GM12872 (cell line): ENCODE measurements around the gene RAB25.

Source experiments
- CTCF ChIP-seq: IDR thresholded peaks from 3 replicates; pipeline ENCODE4 v1.5.1; 2011; ENCODE audit warnings: low read depth, mild to moderate bottlenecking, low read length, moderate library complexity; ENCODE audit not compliant: insufficient read depth

RAB25 gene

GRCh38 chr1:156090138-156090839 lies 29.3 kb downstream of the RAB25 start:
- no peak for TF ChIP-seq CTCF

GRCh38 chr1:156090840-156091188 lies 29.9 kb downstream of the RAB25 start:
- TF ChIP-seq CTCF, result peak; percentile 84

DNA sequence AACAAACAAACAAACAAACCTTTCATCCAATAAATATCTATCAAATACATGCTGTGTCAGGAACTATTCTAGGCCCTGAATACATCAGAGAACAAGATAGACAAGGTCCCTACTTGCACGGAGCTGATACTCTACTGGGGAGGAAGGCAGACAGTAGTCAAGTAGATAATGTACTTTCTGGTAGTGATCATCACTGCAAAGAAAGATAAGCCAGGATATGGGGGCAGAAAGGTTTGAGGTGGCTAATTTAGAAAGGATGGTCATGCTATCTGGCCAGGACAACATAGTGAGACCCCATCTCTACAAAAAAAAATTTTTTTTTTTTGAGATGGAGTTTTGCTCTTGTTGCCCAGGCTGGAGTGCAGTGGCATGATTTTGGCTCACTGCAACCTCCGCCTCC lies 30.6 kb downstream of the RAB25 start:
- TF ChIP-seq CTCF, result no peak

GRCh38 chr1:156095906-156096508 lies 35.0 kb downstream of the RAB25 start:
- TF ChIP-seq CTCF, result no peak

DNA sequence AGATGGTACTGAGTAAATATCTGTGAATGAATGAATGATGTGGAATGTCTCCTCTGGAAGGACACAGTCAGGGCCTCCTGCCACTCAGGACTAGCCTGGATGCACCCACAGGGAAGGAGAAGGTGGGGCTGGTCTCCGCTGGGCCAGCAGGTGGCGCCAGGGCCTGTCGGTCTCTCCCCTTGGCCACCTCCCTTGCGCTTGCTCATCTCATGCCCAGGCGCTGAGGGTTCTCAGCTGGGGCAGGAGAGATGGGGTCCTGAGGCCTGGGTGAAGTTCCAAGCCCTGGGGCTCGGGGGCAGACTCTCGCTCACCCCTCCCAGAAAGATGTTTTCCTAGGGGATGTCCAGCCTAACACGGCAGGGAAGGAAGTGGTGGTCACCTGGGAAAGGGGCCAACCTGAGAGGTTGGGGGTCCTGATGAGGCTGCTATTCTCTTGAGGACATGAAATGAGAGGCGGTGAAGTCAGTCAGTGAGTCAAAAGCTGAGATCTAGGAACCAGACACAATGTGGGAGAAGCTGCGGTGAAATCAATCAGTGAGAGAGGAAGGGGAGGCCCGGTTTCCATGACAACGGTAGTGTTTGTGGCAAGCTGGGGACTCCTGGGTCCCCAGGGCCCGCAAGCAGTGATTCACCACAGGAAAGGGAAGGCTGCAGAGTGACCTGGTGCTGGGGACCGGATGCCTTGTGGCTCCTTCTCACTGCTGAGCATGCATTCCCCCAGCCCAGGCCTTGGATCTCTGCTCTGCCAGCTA lies 35.9 kb downstream of the RAB25 start:
- peak; percentile 99 for TF ChIP-seq CTCF

DNA sequence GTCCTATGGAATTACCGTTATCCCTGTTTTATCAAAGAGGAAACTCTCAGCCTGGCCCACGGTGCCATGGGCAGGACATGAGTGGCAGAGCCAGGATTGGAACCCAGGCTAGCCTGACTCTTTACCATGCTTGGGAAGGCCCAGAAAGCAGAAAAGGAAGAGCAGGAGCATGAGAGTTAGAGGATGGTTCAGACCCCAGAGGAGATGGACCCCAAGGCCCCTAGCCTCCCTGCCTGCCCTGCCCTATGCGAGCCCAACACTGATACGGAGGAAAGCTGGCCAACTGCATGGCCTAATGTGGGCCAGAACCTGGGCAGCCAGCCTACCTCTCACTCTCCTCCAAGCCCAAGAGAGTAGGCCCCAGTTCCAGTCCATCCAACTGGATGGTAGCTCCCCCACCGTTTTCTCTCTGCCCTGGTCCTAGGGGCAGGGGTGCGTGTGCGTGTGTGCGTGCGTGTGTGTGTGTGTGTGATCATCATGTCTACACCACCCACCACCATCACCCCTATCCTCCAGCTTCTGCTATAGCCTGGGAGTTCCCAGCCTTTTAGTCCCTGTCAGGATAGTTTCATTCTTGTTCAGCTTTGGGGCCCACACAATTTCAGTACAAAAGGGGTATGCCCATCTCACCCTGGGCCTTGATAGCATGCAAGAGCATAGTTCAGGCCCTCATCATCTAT lies 36.7 kb downstream of the RAB25 start:
- no peak for TF ChIP-seq CTCF

GRCh38 chr1:156098784-156099183 lies 37.8 kb downstream of the RAB25 start:
- TF ChIP-seq CTCF, result no peak
